ENCODE measurements around the gene AKR1B1.

Gene AKR1B1

GRCh38 chr7:134428942-134429341 lies 30.0 kb downstream of the AKR1B1 start:
- H3K4me3 Mint-ChIP-seq, result no peak overlapping the region
- H3K27ac Mint-ChIP-seq, result no peak overlapping the region
- peaks cover 17% of the 10 kb centered on the region for H3K4me1 Mint-ChIP-seq (ENCODE audit: low read depth)
- H3K9me3 Mint-ChIP-seq, result no peaks in the 10 kb centered on the region
- no peaks in the 10 kb centered on the region for H3K36me3 Mint-ChIP-seq (ENCODE audit: low read depth)
- peaks cover 3% of the 10 kb centered on the region for H3K27me3 Mint-ChIP-seq (ENCODE audit: low read depth)

- H3K27ac Mint-ChIP-seq, result no peak overlapping the region
- no peaks in the 10 kb centered on the region for H3K36me3 Mint-ChIP-seq (ENCODE audit: low read depth)
- H3K27me3 Mint-ChIP-seq (ENCODE audit: low read depth), result no peaks in the 10 kb centered on the region
- peaks cover 12% of the 10 kb centered on the region for H3K4me1 Mint-ChIP-seq (ENCODE audit: low read depth)
- H3K4me3 Mint-ChIP-seq, result no peak overlapping the region
- no peaks in the 10 kb centered on the region for H3K9me3 Mint-ChIP-seq
These were observed 31.0 kb downstream of the AKR1B1 start for GRCh38 chr7:134427896-134428295.

- no peaks in the 10 kb centered on the region for H3K4me1 Mint-ChIP-seq (ENCODE audit: low read depth)
- peaks cover 5% of the 10 kb centered on the region for H3K27me3 Mint-ChIP-seq (ENCODE audit: low read depth)
- no peak overlapping the region for H3K4me3 Mint-ChIP-seq
- no peaks in the 10 kb centered on the region for H3K36me3 Mint-ChIP-seq (ENCODE audit: low read depth)
- H3K27ac Mint-ChIP-seq, result no peak overlapping the region
- no peaks in the 10 kb centered on the region for H3K9me3 Mint-ChIP-seq
These were observed 33.1 kb downstream of the AKR1B1 start for GRCh38 chr7:134425777-134426176.

GRCh38 chr7:134422638-134423037 lies 36.3 kb downstream of the AKR1B1 start:
- no peaks in the 10 kb centered on the region for H3K9me3 Mint-ChIP-seq
- H3K4me3 Mint-ChIP-seq, result no peak overlapping the region
- H3K36me3 Mint-ChIP-seq (ENCODE audit: low read depth), result no peaks in the 10 kb centered on the region
- H3K27me3 Mint-ChIP-seq (ENCODE audit: low read depth), result peaks cover 5% of the 10 kb centered on the region
- H3K27ac Mint-ChIP-seq, result no peak overlapping the region
- H3K4me1 Mint-ChIP-seq (ENCODE audit: low read depth), result peaks cover 2% of the 10 kb centered on the region

GRCh38 chr7:134422008-134422407 lies 36.9 kb downstream of the AKR1B1 start:
- no peak overlapping the region for H3K27ac Mint-ChIP-seq
- peaks cover 2% of the 10 kb centered on the region for H3K4me1 Mint-ChIP-seq (ENCODE audit: low read depth)
- no peaks in the 10 kb centered on the region for H3K36me3 Mint-ChIP-seq (ENCODE audit: low read depth)
- H3K27me3 Mint-ChIP-seq (ENCODE audit: low read depth), result peaks cover 5% of the 10 kb centered on the region
- H3K4me3 Mint-ChIP-seq, result no peak overlapping the region
- H3K9me3 Mint-ChIP-seq, result no peaks in the 10 kb centered on the region

DNA sequence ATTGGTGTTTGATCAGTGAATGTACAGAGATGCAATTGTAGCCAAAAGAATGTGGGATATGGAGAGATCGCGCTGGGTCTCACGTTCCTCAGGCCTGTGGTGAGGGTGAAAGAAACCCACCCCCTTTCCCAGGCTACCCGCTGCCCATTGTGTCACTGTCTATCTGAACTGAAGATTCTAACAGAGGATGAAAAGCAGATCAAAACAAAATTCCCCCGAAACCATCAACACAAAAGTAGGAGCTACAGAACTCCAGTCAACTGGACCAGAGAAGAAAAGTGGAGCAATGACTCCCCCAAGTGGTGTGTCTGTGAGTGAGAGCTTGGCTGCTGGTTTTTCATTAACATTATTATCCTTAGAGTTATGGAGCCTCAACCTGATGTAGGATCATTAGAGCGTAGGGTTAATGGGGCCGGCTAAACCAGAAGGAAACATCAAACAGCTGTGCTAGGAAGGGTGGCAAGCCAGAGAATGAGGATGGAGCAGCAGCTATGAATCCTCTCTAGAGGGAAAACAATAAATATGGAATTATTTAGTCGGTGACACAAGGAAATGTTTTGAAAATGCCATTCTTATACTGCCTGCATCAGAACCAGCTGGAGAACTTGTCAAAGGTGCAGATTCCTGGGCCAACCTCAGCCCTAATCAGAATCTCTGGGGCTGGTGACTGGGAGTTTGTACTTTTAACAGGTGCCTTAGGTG lies 38.3 kb downstream of the AKR1B1 start:
- Mint-ChIP-seq H3K27ac (no peak overlapping the region), H3K9me3 (no peaks in the 10 kb centered on the region), H3K4me3 (no peak overlapping the region), H3K36me3 (ENCODE audit: low read depth) (no peaks in the 10 kb centered on the region), H3K4me1 (ENCODE audit: low read depth) (peaks cover 2% of the 10 kb centered on the region), H3K27me3 (ENCODE audit: low read depth) (peaks cover 5% of the 10 kb centered on the region)

DNA sequence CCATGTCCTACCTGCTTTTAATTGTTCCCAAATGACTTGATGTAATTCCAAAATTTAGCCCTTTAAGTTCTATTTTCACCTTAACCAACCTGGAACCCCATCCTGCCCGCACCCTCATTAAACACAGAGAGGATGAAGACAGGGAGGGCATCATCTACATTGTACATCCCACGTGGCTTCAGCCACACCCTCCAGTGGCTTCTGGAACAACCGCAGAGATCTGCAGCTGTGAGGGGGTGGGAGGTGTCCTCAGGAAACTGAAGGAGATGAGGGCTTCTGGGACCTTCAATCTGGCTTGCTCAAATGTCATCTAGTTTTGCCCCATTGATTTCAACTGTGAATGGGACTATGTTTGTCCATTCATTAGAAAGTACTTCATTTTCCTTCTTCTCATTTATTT lies 39.0 kb downstream of the AKR1B1 start:
- H3K9me3 Mint-ChIP-seq, result no peaks in the 10 kb centered on the region
- H3K36me3 Mint-ChIP-seq (ENCODE audit: low read depth), result no peaks in the 10 kb centered on the region
- peaks cover 2% of the 10 kb centered on the region for H3K4me1 Mint-ChIP-seq (ENCODE audit: low read depth)
- no peak overlapping the region for H3K4me3 Mint-ChIP-seq
- no peak overlapping the region for H3K27ac Mint-ChIP-seq
- peaks cover 5% of the 10 kb centered on the region for H3K27me3 Mint-ChIP-seq (ENCODE audit: low read depth)

- Mint-ChIP-seq H3K27me3 (ENCODE audit: low read depth) (peaks cover 5% of the 10 kb centered on the region), H3K27ac (no peak overlapping the region), H3K4me1 (ENCODE audit: low read depth) (peaks cover 2% of the 10 kb centered on the region), H3K4me3 (no peak overlapping the region), H3K9me3 (no peaks in the 10 kb centered on the region), H3K36me3 (ENCODE audit: low read depth) (no peaks in the 10 kb centered on the region)
These were observed 39.8 kb downstream of the AKR1B1 start for GRCh38 chr7:134419085-134419484.

DNA sequence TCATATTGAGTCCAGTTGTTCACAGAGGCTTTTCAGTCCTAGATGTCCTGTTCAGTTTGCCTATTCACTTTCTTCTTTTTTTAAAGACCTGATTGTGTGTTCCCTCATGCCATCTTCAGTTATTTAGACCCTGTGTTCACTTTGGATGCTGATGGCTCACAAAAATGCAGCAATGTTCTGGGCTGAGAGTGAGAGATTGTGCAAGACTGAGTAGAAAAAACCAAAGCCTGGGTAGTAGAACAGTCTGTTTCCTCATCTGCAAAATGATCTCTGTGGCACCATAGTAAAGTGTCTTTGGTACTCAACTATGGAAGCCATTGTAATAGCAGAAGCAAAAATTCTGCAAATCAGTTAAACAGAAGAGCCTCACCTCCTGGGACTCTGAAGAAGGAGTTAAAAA lies 43.2 kb downstream of the AKR1B1 start:
- Mint-ChIP-seq H3K36me3 (ENCODE audit: low read depth) (no peaks in the 10 kb centered on the region), H3K9me3 (no peaks in the 10 kb centered on the region), H3K27me3 (ENCODE audit: low read depth) (peaks cover 3% of the 10 kb centered on the region), H3K4me3 (no peak overlapping the region), H3K4me1 (ENCODE audit: low read depth) (peaks cover 2% of the 10 kb centered on the region), H3K27ac (no peak overlapping the region)

DNA sequence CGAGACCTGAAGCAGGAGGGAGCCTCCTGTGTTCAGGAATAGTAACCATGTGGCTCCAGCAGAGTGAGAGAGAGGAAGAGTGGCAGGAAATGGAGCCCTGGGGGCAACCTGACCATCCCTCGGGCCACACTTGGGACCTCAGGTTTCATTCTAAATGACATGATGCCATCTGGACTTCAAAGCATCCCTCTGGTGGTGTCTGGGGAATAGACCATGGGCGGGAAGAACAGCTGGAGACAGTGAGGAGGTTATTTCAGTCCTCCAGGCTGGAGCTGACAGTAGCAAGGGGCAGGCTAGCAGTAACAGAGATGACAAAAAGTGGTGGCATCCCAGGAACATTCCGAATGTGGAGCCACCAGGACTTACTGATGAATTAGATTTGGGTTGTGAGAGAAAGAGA lies 44.8 kb downstream of the AKR1B1 start:
- H3K4me3 Mint-ChIP-seq, result no peak overlapping the region
- no peaks in the 10 kb centered on the region for H3K36me3 Mint-ChIP-seq (ENCODE audit: low read depth)

GRCh38 chr7:134407311-134407710 lies 51.6 kb downstream of the AKR1B1 start:
- Mint-ChIP-seq H3K4me3 (no peak overlapping the region), H3K4me1 (ENCODE audit: low read depth) (no peaks in the 10 kb centered on the region), H3K9me3 (no peaks in the 10 kb centered on the region), H3K27ac (no peak overlapping the region), H3K27me3 (ENCODE audit: low read depth) (peaks cover 4% of the 10 kb centered on the region), H3K36me3 (ENCODE audit: low read depth) (no peaks in the 10 kb centered on the region)

More for the DNA sequence above, 44.8 kb downstream of the AKR1B1 start:
- no peaks in the 10 kb centered on the region for H3K9me3 Mint-ChIP-seq
- peaks cover 3% of the 10 kb centered on the region for H3K27me3 Mint-ChIP-seq (ENCODE audit: low read depth)
- H3K4me1 Mint-ChIP-seq (ENCODE audit: low read depth), result no peaks in the 10 kb centered on the region
- H3K27ac Mint-ChIP-seq, result no peak overlapping the region

DNA sequence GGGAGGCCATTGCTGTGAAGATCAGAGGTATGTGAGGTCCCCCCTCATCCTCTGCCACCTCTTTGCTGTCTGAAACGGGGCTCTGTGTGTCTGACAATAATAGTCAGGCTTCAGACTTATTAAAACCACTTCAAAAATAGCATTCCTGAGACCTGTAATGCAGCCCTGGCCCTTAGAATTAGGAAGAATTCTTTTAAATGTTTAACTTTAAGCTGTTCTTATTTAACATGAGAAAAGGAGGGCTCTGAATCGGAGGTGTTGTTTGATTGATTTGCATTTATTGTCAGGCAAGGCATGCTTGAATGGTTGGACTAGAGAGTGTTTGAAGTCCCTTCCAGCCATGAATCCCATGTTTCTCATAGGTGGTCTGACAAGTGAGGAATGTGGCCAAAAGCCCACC lies 52.5 kb downstream of the AKR1B1 start:
- Mint-ChIP-seq H3K4me3 (no peak overlapping the region), H3K4me1 (ENCODE audit: low read depth) (no peaks in the 10 kb centered on the region), H3K27ac (no peak overlapping the region), H3K27me3 (ENCODE audit: low read depth) (peaks cover 3% of the 10 kb centered on the region), H3K36me3 (ENCODE audit: low read depth) (no peaks in the 10 kb centered on the region), H3K9me3 (no peaks in the 10 kb centered on the region)

DNA sequence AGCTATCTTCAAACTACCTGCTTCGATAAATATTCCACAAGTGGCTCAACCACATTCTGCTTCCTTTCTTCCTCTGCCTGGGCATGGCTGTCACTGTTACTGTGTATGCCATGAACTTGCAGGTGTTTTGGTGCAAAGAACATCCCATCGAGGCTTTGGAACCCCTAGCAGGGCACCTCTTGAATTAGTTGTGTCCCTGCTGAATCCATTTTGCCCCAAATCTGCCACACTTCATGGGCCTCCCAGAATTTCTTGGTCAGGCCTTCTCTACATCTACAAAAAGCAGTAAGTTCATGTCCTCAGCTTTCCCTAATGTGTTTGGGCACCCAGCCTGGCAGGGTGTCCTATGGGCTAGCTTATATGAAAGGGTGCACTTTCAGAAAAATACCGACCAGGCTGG lies 53.6 kb downstream of the AKR1B1 start:
- Mint-ChIP-seq H3K27ac (no peak overlapping the region), H3K27me3 (ENCODE audit: low read depth) (peaks cover 3% of the 10 kb centered on the region), H3K36me3 (ENCODE audit: low read depth) (no peaks in the 10 kb centered on the region)

DNA sequence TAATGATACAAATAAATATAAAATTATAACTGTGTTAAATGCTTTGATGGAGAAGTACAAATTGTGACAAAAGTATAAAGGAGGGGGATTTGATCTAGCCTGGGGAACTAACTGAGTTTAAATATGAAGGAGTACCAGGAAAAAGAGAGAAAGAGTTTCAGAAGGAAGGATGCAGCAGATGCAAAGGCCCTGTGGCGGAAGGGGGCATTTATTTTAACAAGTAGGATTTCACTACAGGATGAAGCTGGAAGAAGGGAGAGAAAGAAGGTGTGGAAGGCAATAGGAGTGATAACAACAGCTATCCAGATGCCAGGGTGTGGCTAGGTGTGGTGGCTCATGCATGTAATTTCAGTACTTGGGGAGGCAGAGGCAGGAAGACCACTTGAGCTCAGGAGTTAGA lies 55.8 kb downstream of the AKR1B1 start:
- Mint-ChIP-seq H3K27me3 (ENCODE audit: low read depth) (peaks cover 3% of the 10 kb centered on the region), H3K27ac (no peak overlapping the region), H3K36me3 (ENCODE audit: low read depth) (no peaks in the 10 kb centered on the region), H3K4me1 (ENCODE audit: low read depth) (no peaks in the 10 kb centered on the region), H3K9me3 (no peaks in the 10 kb centered on the region), H3K4me3 (no peak overlapping the region)

More for the DNA sequence above, 53.6 kb downstream of the AKR1B1 start:
- Mint-ChIP-seq H3K4me1 (ENCODE audit: low read depth) (no peaks in the 10 kb centered on the region), H3K9me3 (no peaks in the 10 kb centered on the region), H3K4me3 (no peak overlapping the region)

DNA sequence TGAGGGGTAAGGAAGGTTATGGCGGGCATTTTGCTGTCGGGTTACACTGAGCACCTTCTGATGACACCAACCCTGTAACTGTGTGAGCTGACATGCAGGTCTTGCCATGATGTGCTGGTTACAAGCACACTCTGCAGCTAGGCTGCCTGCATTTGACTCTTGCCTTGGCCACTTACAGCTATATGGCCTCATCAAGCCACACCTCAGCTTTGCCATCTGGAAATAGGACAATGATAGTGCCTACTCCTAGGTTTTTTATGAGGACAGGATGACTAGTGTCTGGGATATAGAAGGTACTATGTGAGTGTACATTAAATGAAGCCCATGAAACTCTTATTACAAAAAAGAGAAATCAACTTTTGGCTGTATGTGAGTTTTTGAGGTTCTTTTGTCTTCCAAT lies 58.0 kb downstream of the AKR1B1 start:
- Mint-ChIP-seq H3K4me1 (ENCODE audit: low read depth) (no peaks in the 10 kb centered on the region), H3K4me3 (no peak overlapping the region), H3K27ac (no peak overlapping the region), H3K9me3 (no peaks in the 10 kb centered on the region), H3K36me3 (ENCODE audit: low read depth) (no peaks in the 10 kb centered on the region), H3K27me3 (ENCODE audit: low read depth) (peaks cover 3% of the 10 kb centered on the region)

DNA sequence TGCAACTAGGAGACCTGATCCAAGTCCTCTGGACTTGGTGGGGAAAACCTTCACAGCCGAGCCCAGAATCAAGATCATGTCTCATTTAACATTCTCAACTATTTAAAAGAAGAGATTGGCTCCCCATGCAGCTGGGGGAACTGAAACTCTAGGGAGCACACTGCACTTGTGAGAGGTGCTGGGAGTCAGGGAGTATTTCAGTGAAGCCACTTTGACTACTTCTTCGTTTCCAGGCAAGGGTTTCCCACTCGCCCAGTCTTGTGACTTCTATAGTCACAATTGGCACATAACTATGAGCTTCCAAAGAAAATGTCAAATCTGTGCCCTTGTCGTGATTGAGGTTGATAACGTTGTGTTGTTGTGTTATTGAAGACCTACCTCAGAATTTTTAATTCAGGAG lies 62.9 kb downstream of the AKR1B1 start:
- no peaks in the 10 kb centered on the region for H3K9me3 Mint-ChIP-seq
- H3K27ac Mint-ChIP-seq, result no peak overlapping the region
- H3K4me3 Mint-ChIP-seq, result no peak overlapping the region
- no peaks in the 10 kb centered on the region for H3K27me3 Mint-ChIP-seq (ENCODE audit: low read depth)
- H3K4me1 Mint-ChIP-seq (ENCODE audit: low read depth), result no peaks in the 10 kb centered on the region
- no peaks in the 10 kb centered on the region for H3K36me3 Mint-ChIP-seq (ENCODE audit: low read depth)
